ACC112 (cell line): Measurements from ENCODE around the gene DMPK.

Experiments
- H2AFZ ChIP-seq: fragments of 200-600 bp; sonication (generic); one replicate; pipeline ENCODE4 v1.6.0; 2017; ENCODE audit warnings: antibody characterized with exemption, low read length; ENCODE audit not compliant: unreplicated experiment
- H3K27ac ChIP-seq: fragments of 200-600 bp; sonication (generic); 2 replicates; pipeline ENCODE4 v1.5.1; 2014; ENCODE audit warnings: low read depth, mild to moderate bottlenecking, antibody characterized with exemption, low read length, moderate library complexity
- H3K27me3 ChIP-seq: fragments of 200-600 bp; sonication (generic); 2 replicates; pipeline ENCODE4 v1.6.1; 2014; ENCODE audit warnings: mild to moderate bottlenecking, antibody characterized with exemption, low read length, moderate library complexity, mixed read lengths; ENCODE audit not compliant: insufficient read depth
- H3K36me3 ChIP-seq: fragments of 200-600 bp; sonication (generic); 2 replicates; pipeline ENCODE4 v1.6.1; 2016; ENCODE audit warnings: mild to moderate bottlenecking, antibody characterized with exemption, low read length, moderate library complexity, mixed read lengths; ENCODE audit not compliant: insufficient read depth
- H3K4me1 ChIP-seq: fragments of 200-600 bp; sonication (generic); one replicate; pipeline ENCODE4 v1.6.1; 2016; ENCODE audit warnings: low read length, mixed read lengths; ENCODE audit not compliant: insufficient read depth, unreplicated experiment, control insufficient read depth
- H3K4me3 ChIP-seq: fragments of 200-600 bp; sonication (generic); 2 replicates; pipeline ENCODE4 v1.5.1; 2014; ENCODE audit warnings: mild to moderate bottlenecking, low read depth, low read length
- H3K79me2 ChIP-seq: fragments of 200-600 bp; sonication (generic); one replicate; pipeline ENCODE4 v1.6.0; 2016; ENCODE audit warnings: low read length; ENCODE audit not compliant: control insufficient read depth, unreplicated experiment, insufficient read depth

The DMPK gene

GRCh38 chr19:45767410-45767880 lies 14.8 kb downstream of the DMPK start:
- Histone ChIP-seq H3K4me1 (no peaks in the 10 kb centered on the region), H3K36me3 (no peaks in the 10 kb centered on the region), H3K27me3 (no peaks in the 10 kb centered on the region), H2AFZ (no peak overlapping the region), H3K27ac (peak overlapping the region; percentile 87), H3K4me3 (peak overlapping the region; percentile 88), H3K79me2 (peaks cover 7% of the 10 kb centered on the region)

DNA sequence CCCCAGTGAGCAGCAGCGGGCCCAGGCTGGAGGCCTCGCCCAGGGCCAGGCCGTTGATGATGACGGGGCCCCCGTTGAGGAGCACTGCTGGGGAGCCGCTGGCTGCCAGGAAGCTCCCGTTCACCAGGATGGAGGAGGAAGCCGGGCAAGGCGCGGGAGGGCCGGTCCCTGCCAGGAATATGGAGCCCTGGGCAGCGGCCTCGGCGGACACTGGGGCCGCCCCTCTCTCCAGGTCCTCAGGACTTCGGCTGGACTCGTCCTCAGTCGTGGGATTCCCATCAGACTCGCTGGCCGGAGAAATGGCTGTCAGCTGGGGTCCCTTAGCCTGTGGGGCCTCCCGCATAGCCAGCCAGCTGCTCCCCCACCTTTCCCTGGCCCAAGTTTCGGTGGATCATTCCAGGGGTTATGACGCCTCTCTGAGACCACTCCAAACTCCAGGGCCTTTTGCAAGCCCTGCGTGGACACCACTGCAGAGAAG lies 15.4 kb downstream of the DMPK start:
- no peaks in the 10 kb centered on the region for H3K27me3 ChIP-seq
- H3K4me1 ChIP-seq: no peaks in the 10 kb centered on the region
- H2AFZ ChIP-seq: no peak overlapping the region
- H3K79me2 ChIP-seq: peaks cover 7% of the 10 kb centered on the region
- H3K36me3 ChIP-seq: no peaks in the 10 kb centered on the region
- peak overlapping the region; percentile 87 for H3K27ac ChIP-seq
- peak overlapping the region; percentile 88 for H3K4me3 ChIP-seq

GRCh38 chr19:45766296-45766868 lies 15.9 kb downstream of the DMPK start:
- no peaks in the 10 kb centered on the region for H3K36me3 ChIP-seq
- no peaks in the 10 kb centered on the region for H3K27me3 ChIP-seq
- H3K4me3 ChIP-seq: peak overlapping the region; percentile 88
- peak overlapping the region; percentile 87 for H3K27ac ChIP-seq
- no peaks in the 10 kb centered on the region for H3K4me1 ChIP-seq
- H3K79me2 ChIP-seq: peaks cover 7% of the 10 kb centered on the region
- H2AFZ ChIP-seq: no peak overlapping the region

- Histone ChIP-seq H2AFZ (no peak overlapping the region), H3K27me3 (no peaks in the 10 kb centered on the region), H3K4me3 (no peak overlapping the region), H3K36me3 (no peaks in the 10 kb centered on the region), H3K27ac (no peak overlapping the region), H3K4me1 (no peaks in the 10 kb centered on the region), H3K79me2 (peaks cover 7% of the 10 kb centered on the region)
Measured at GRCh38 chr19:45765702-45766295, 16.5 kb downstream of the DMPK start.

DNA sequence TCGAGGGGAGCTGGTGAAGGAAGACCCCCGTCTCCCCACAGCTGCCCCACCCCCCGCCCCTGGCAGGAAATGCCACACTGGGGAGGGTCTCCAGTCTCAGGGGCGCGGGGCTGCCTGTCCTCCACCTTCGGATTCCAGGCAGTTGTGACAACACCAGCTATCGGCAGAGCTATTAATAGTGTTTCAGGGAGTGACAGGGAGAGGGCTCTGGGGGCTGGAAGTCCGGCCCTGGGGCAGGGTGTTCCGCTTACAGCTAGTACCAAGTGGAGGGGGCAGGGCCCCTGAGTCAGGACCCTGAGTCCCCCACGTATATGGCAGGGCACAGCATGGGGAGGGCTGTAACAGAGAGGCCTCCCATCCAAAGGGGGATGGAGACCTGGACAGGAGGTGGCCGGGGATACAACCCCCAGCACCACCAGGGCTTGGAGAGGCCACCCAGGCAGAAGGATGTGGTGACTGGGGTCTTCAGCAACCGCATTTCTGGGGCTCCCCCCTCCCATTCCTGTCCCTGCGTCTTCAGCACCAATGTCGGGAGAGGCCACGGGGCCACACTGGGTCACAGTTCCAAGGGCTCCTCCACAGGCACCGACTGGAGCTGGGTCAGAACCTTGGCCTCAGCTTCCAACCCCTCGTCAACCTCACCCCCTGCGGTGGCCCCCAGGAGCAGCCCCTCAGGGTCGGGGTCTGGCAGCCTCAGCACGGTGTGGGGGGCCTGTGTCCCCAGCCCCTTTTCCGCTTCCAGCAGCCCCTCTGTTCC lies 17.2 kb downstream of the DMPK start:
- H3K4me1 ChIP-seq: no peaks in the 10 kb centered on the region
- no peak overlapping the region for H2AFZ ChIP-seq
- no peak overlapping the region for H3K27ac ChIP-seq

DNA sequence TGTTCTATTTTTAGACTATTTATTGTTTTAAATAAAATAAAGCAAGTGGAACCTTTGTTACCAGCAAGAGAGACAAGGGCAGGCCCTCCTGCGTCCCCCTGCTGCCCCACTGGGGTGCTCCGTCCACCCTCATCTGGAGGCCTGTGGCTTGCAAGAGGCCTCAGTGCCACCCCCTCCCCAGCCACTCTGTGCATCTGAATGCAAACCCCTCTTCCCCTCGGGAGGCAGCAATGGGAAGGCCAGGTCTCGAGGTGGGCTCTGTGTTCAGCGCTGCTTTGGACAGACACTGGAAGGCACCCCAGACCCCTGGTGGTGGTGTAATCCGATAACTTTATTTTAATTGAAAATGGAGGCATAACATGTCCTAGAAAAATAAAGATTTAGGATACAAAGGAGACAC lies 17.8 kb downstream of the DMPK start:
- H3K4me1 ChIP-seq: no peaks in the 10 kb centered on the region
- no peaks in the 10 kb centered on the region for H3K27me3 ChIP-seq
- no peak overlapping the region for H3K27ac ChIP-seq
- no peak overlapping the region for H3K4me3 ChIP-seq
- H3K79me2 ChIP-seq: peaks cover 7% of the 10 kb centered on the region
- no peak overlapping the region for H2AFZ ChIP-seq
- H3K36me3 ChIP-seq: no peaks in the 10 kb centered on the region

More for the DNA sequence above, 17.2 kb downstream of the DMPK start:
- no peaks in the 10 kb centered on the region for H3K36me3 ChIP-seq
- H3K4me3 ChIP-seq: no peak overlapping the region
- H3K79me2 ChIP-seq: peaks cover 7% of the 10 kb centered on the region
- H3K27me3 ChIP-seq: no peaks in the 10 kb centered on the region

- Histone ChIP-seq H3K27me3 (no peaks in the 10 kb centered on the region), H3K36me3 (no peaks in the 10 kb centered on the region), H3K4me1 (no peaks in the 10 kb centered on the region), H3K4me3 (no peak overlapping the region), H2AFZ (no peak overlapping the region), H3K27ac (no peak overlapping the region), H3K79me2 (peaks cover 7% of the 10 kb centered on the region)
Measured at GRCh38 chr19:45763691-45764294, 18.5 kb downstream of the DMPK start.

- no peak overlapping the region for H3K27ac ChIP-seq
- no peaks in the 10 kb centered on the region for H3K36me3 ChIP-seq
- no peaks in the 10 kb centered on the region for H3K27me3 ChIP-seq
- H2AFZ ChIP-seq: no peak overlapping the region
- H3K4me3 ChIP-seq: no peak overlapping the region
- no peaks in the 10 kb centered on the region for H3K4me1 ChIP-seq
- peaks cover 7% of the 10 kb centered on the region for H3K79me2 ChIP-seq
Measured at GRCh38 chr19:45762870-45763631, 19.2 kb downstream of the DMPK start.

GRCh38 chr19:45761714-45762113 lies 20.6 kb downstream of the DMPK start:
- Histone ChIP-seq H3K27me3 (no peaks in the 10 kb centered on the region), H3K36me3 (no peaks in the 10 kb centered on the region), H2AFZ (no peak overlapping the region), H3K27ac (no peak overlapping the region), H3K4me1 (no peaks in the 10 kb centered on the region), H3K4me3 (no peak overlapping the region), H3K79me2 (peaks cover 2% of the 10 kb centered on the region)

GRCh38 chr19:45758921-45759320 lies 23.4 kb downstream of the DMPK start:
- no peaks in the 10 kb centered on the region for H3K36me3 ChIP-seq
- H2AFZ ChIP-seq: no peak overlapping the region
- H3K4me1 ChIP-seq: no peaks in the 10 kb centered on the region
- no peaks in the 10 kb centered on the region for H3K27me3 ChIP-seq
- H3K27ac ChIP-seq: no peak overlapping the region
- H3K79me2 ChIP-seq: no peaks in the 10 kb centered on the region
- no peak overlapping the region for H3K4me3 ChIP-seq
